Measurements from ENCODE around the gene KRT72. TPM values are rescaled to one million over a fixed set of nuclear protein-coding genes. Genes with fewer than 3 reads are reported as not detected.

The KRT72 gene
- total RNA-seq, 2 experiments from 2014 or later = 0.16 to 0.32 TPM

DNA sequence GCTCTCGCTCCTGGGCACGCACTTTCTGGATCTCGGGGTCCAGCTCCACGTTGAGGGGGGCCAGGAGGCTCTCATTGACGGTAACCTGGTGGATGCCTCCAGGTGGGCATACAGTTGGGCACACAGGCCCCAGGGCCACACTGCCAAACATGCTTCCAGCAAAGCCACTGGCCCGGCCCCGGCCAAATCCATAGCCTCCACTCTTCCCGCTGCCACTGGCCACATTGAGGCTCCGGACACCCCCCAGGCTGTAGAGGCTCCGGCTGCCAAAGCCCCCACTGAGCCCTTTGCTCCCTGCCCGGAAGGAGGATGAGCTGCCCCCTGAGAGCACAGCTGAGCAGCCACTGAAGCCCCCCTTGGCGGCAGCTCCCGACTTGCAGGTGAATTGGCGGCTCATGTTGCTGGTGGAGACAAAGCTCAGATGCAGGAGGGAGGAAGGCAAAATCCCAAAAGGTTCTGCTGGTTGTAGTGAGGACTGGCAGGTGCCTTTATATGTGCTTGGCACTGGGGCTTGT, 48.5 kb downstream of the KRT72 start, which contains the start of gene KRT71:
Gene KRT71 (minus strand): TSS at position 465 of the 515 bp plus-strand sequence. CDS start 68 bp downstream, at position 397.
- H3K4me3 Mint-ChIP-seq = no peak within 1 kb of the TSS
- intact Hi-C loops (cut with micrococcal nuclease) = no loop called here
- CTCF ChIA-PET = no interaction called here
- no peaks in the 10 kb centered on the region for H3K9me3 Mint-ChIP-seq
- TF ChIP-seq CTCF (IDR thresholded peaks at IDR 0.05) = no peak
- H3K27me3 Mint-ChIP-seq = peaks cover 3% of the 10 kb centered on the region
- POLR2A ChIA-PET = no interaction called here
- DNase-seq (no peak), ATAC-seq (no peak)
- peaks cover 2% of the 10 kb centered on the region for H3K4me1 Mint-ChIP-seq (ENCODE audit: low read depth)
- no peak within 1 kb of the TSS for H3K27ac Mint-ChIP-seq
- H3K36me3 Mint-ChIP-seq (ENCODE audit: low read depth) = no peaks in the 10 kb centered on the region

DNA sequence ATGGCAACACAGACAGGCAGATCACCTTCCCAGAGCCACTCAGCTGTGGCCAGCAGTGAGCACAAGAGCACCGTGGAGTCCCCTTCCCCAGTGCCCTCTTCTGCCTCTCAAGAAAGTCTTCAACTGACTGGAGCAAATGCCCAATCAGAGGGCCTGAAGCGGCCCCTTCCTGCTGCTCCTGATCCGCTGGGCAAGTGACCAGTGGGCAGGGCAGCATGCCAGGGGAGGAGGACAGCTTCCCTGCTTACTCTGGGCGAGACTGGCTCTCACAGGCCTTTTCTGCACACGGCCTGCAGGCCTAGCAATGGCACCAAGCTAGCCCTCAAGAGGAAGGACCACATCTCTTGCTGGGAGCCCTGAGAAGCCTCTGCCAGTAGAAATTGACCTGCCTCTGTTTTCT, 49.2 kb downstream of the KRT72 start:
- ChIA-PET POLR2A (no interaction called here), CTCF (no interaction called here)
- Mint-ChIP-seq H3K4me1 (ENCODE audit: low read depth) (peaks cover 2% of the 10 kb centered on the region), H3K27ac (no peak overlapping the region), H3K9me3 (no peaks in the 10 kb centered on the region), H3K4me3 (no peak overlapping the region), H3K36me3 (ENCODE audit: low read depth) (no peaks in the 10 kb centered on the region), H3K27me3 (peaks cover 3% of the 10 kb centered on the region)
- intact Hi-C loops (cut with micrococcal nuclease) = no loop called here
- ATAC-seq = no peak
- no peak for TF ChIP-seq CTCF (IDR thresholded peaks at IDR 0.05)
- no peak for DNase-seq

DNA sequence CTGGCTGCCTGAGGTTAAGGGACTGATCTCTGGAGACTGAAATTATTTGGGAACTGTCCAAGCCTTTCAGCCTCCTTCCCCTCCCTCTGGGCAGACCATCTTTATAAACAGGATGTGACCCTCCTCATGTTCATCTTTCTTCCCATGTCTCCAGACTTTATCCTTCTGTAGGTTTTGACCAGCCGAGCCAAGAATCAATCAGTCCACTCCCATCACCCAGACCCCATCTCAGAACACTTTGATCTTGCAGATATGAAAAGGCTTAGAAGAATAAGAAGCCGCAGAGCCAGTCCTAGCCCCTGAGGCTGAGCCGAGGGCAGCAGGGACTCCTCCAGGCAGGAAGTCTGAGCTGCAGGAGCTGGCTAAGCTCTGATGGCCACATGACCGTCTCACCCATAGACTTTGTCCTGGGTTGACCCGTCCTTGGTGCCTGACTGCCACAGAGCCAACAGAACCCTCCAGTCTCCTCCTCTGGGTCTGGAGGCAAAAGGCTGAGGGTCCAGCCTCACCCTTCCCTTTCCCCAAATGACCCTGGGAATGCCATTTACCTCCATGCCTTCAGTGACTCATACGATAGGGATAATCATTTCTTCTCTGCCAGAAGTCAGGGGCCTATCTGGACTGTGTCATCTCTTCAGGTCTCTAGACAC, 49.9 kb downstream of the KRT72 start:
- no peak for TF ChIP-seq CTCF (IDR thresholded peaks at IDR 0.05)
- POLR2A ChIA-PET = no interaction called here
- CTCF ChIA-PET = no interaction called here
- no peaks in the 10 kb centered on the region for H3K9me3 Mint-ChIP-seq
- ATAC-seq = no peak
- no peak for DNase-seq
- intact Hi-C loops (cut with micrococcal nuclease) = no loop called here
- H3K27me3 Mint-ChIP-seq = peaks cover 3% of the 10 kb centered on the region
- H3K27ac Mint-ChIP-seq = no peak overlapping the region
- peaks cover 2% of the 10 kb centered on the region for H3K4me1 Mint-ChIP-seq (ENCODE audit: low read depth)
- H3K36me3 Mint-ChIP-seq (ENCODE audit: low read depth) = no peaks in the 10 kb centered on the region
- H3K4me3 Mint-ChIP-seq = no peak overlapping the region

DNA sequence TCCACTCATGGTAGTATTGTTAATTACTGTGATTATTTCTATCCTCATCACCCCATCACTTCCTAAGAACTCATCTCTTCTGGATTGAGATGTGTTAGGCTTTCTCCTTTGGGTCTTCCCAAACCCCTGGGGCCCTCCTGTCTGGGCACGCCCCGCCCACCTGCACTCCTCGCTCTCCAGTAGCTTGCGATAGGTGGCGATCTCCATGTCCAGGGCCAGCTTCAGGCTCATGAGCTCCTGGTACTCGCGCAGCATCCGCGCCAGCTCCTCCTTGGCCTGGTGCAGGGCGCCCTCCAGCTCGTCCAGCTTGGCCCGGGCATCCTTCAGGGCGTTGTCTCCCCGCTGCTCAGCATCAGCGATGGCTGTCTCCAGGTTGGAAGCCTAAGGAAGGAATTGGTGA, 55.1 kb downstream of the KRT72 start:
- H3K27me3 Mint-ChIP-seq = peaks cover under 1% of the 10 kb centered on the region
- intact Hi-C loops (cut with micrococcal nuclease) = no loop called here
- no peak for DNase-seq
- H3K9me3 Mint-ChIP-seq = no peaks in the 10 kb centered on the region
- POLR2A ChIA-PET = interaction anchor here (1.2 kb wide), 1 partner anchor 14 kb away, joined by 3 read pairs; no protein-coding TSS in a partner anchor
- peaks cover 4% of the 10 kb centered on the region for H3K4me1 Mint-ChIP-seq (ENCODE audit: low read depth)
- H3K36me3 Mint-ChIP-seq (ENCODE audit: low read depth) = no peaks in the 10 kb centered on the region
- no peak overlapping the region for H3K27ac Mint-ChIP-seq
- CTCF ChIA-PET = no interaction called here
- TF ChIP-seq CTCF (IDR thresholded peaks at IDR 0.05) = no peak
- H3K4me3 Mint-ChIP-seq = no peak overlapping the region
- no peak for ATAC-seq

Data from activated CD8-positive, alpha-beta T cell treated with anti-CD3 and anti-CD28 coated beads for 36 hours (primary cell).